ENCODE measurements around the gene KY. TPM values are rescaled to one million over a fixed set of nuclear protein-coding genes. Genes with fewer than 3 reads are reported as not detected.

Gene KY
- total and polyA plus RNA-seq, 10 of the 15 experiments (the other 5 are each of a cell fraction or from before 2014, with no cell fraction given), result 0.04 to 0.11 TPM; not detected in 8

- no peak overlapping the region for H3K4me3 ChIP-seq
- SMC1A ChIA-PET (ENCODE audit: uncharacterized antibody, unreplicated experiment), result no interaction called here
- H3K27ac ChIP-seq (ENCODE audit: control insufficient read depth, insufficient read depth), result no peak overlapping the region
- no peaks in the 10 kb centered on the region for H3K79me2 ChIP-seq (ENCODE audit: control insufficient read depth, insufficient read depth, low read length)
- no peaks in the 10 kb centered on the region; the same call in 2 of the 3 replicates for H3K9me3 ChIP-seq (replicated peaks; ENCODE audit: control insufficient read depth, insufficient read depth, low read length)
- TF ChIP-seq PML (IDR thresholded peaks at IDR 0.05; ENCODE audit: low read length), result no peak
- TF ChIP-seq MEF2B (IDR thresholded peaks at IDR 0.05; ENCODE audit: partially characterized antibody, poor library complexity, severe bottlenecking), result no peak
- no peak for TF ChIP-seq CREB1 (IDR thresholded peaks at IDR 0.05; ENCODE audit: low read depth)
- no peak for TF ChIP-seq FOS (IDR thresholded peaks at IDR 0.05; ENCODE audit: borderline replicate concordance, extremely low read depth, insufficient read length)
- no peak for TF ChIP-seq RBBP5 (conservative IDR thresholded peaks at IDR 0.05)
- TF ChIP-seq MYC (IDR thresholded peaks at IDR 0.05; ENCODE audit: insufficient read depth, insufficient read length, insufficient replicate concordance, low read length, severe bottlenecking), result no peak
- no peak for TF ChIP-seq ATF7 (IDR thresholded peaks at IDR 0.05; ENCODE audit: low read depth)
- TF ChIP-seq YY1 (IDR thresholded peaks at IDR 0.05; ENCODE audit: low read depth, low read length), result no peak
- no peak for TF ChIP-seq EED (IDR thresholded peaks at IDR 0.05; ENCODE audit: low read depth)
- TF ChIP-seq NBN (IDR thresholded peaks at IDR 0.05), result no peak
- TF ChIP-seq, protein P1, sequence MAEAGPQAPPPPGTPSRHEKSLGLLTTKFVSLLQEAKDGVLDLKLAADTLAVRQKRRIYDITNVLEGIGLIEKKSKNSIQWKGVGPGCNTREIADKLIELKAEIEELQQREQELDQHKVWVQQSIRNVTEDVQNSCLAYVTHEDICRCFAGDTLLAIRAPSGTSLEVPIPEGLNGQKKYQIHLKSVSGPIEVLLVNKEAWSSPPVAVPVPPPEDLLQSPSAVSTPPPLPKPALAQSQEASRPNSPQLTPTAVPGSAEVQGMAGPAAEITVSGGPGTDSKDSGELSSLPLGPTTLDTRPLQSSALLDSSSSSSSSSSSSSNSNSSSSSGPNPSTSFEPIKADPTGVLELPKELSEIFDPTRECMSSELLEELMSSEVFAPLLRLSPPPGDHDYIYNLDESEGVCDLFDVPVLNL (IDR thresholded peaks at IDR 0.05; ENCODE audit: low read depth, low read length), result no peak
- TF ChIP-seq NRF1 (conservative IDR thresholded peaks at IDR 0.05; ENCODE audit: low read depth, low read length), result no peak
- TF ChIP-seq ZNF207 (IDR thresholded peaks at IDR 0.05; ENCODE audit: borderline replicate concordance), result no peak
- TF ChIP-seq CBX5 (IDR thresholded peaks at IDR 0.05; ENCODE audit: low read depth), result no peak
- intact Hi-C loops (cut with micrococcal nuclease; ENCODE audit: unreplicated experiment) (no loop called here), in situ Hi-C loops (cut with MboI) (no loop called here)
- RAD21 ChIA-PET (ENCODE audit: unreplicated experiment), result no interaction called here
- 37% methylated on average over 6 of the region's 6 CpGs for WGBS (ENCODE audit: insufficient coverage, insufficient replicate concordance, low lambda C conversion rate, missing lambda C conversion rate)
- FAIRE-seq (no peak), ATAC-seq (no peak), DNase-seq (ENCODE audit: low read depth, low spot score) (no peak)
- H3K9ac ChIP-seq (ENCODE audit: control insufficient read depth, insufficient read depth, low read length), result no peak overlapping the region
- no TSS peak for BruUV-seq (replicated peaks)
- CTCF ChIA-PET, result no interaction called here
- H4K20me1 ChIP-seq (ENCODE audit: control insufficient read depth, insufficient read depth), result no peaks in the 10 kb centered on the region
- POLR2A ChIA-PET, result no interaction called here
- H3K4me1 ChIP-seq (ENCODE audit: control insufficient read depth, insufficient read depth, low read length), result no peaks in the 10 kb centered on the region
- H3K27me3 ChIP-seq (replicated peaks in 1 of 2; ENCODE audit: control insufficient read depth in 2 of 2, insufficient read depth in 2 of 2, low read length in 1 of 2), result peaks cover 0 to 3% of the 10 kb centered on the region in 2 experiments; a peak in 1 of 4 replicates
- H3K4me2 ChIP-seq (ENCODE audit: control insufficient read depth, insufficient read depth), result no peak overlapping the region
- H2AFZ ChIP-seq (ENCODE audit: control insufficient read depth, low read depth, low read length), result no peak overlapping the region
- no peaks in the 10 kb centered on the region for H3K36me3 ChIP-seq (ENCODE audit: control insufficient read depth in 2 of 2, insufficient read depth in 2 of 2, low read length in 1 of 2)
These were observed 30.7 kb upstream of the KY start for GRCh38 chr3:134681522-134681900.
